ENCODE results near the gene ZNF629.
A peak's percentile ranks its signal among the peaks of the same experiment; 100 is the strongest.

The ZNF629 gene

DNA sequence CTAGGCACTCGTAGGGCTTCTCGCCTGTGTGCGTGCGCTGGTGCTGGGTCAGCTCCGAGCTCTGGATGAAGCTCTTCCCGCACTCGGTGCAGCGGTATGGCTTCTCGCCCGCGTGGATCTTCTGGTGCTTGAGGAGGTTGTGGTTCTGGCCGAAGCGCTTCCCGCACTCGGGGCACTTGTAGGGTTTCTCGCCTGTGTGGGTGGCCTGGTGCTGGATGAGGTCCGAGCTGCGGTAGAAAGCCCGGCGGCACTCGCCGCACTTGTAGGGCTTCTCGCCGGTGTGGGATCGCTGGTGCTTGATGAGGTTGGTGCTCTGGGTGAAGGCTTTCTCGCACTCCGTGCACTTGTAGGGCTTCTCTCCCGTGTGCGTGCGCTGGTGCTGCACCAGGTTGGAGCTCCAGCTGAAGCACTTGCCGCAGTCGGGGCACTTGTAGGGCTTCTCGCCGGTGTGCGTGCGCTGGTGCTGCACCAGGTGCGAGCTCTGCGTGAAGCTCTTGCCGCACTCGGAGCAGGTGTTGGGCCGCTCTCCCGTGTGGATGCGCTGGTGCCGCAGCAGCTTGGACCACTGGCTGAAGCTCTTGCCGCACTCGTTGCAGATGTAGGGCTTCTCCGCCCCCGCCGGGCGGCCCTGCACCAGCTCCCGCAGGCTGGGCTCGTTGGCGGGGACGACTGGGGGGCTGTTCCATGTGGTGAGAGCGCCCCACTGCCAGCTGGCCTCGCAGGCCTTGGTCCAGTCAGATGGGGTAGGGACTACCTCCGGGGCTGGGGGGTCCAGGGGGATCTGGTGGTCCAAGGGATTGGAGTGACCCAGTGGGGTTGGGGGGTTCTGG is 3.5 kb downstream of the ZNF629 start:
- no peak for DNase-seq (ENCODE audit: insufficient read length)
- no peak for FAIRE-seq
- TF ChIP-seq POLR2AphosphoS5 (IDR thresholded peaks at IDR 0.05; ENCODE audit: low read depth, low read length) (no peak), TAF1 (IDR thresholded peaks at IDR 0.05; ENCODE audit: borderline replicate concordance, low read depth, low read length) (no peak), POLR2A (IDR thresholded peaks at IDR 0.05; ENCODE audit: low read depth, low read length) (no peak)

GRCh38 chr16:30782486-30783279 is 4.3 kb downstream of the ZNF629 start:
- TF ChIP-seq POLR2AphosphoS5 (IDR thresholded peaks at IDR 0.05; ENCODE audit: low read depth, low read length) (no peak), TAF1 (IDR thresholded peaks at IDR 0.05; ENCODE audit: borderline replicate concordance, low read depth, low read length) (no peak), POLR2A (IDR thresholded peaks at IDR 0.05; ENCODE audit: low read depth, low read length) (no peak)
- FAIRE-seq (no peak), DNase-seq (ENCODE audit: insufficient read length) (no peak)

GRCh38 chr16:30780549-30780948 is 6.5 kb downstream of the ZNF629 start:
- TF ChIP-seq TAF1 (IDR thresholded peaks at IDR 0.05; ENCODE audit: borderline replicate concordance, low read depth, low read length), result no peak
- no peak for TF ChIP-seq POLR2AphosphoS5 (IDR thresholded peaks at IDR 0.05; ENCODE audit: low read depth, low read length)
- no peak for TF ChIP-seq POLR2A (IDR thresholded peaks at IDR 0.05; ENCODE audit: low read depth, low read length)
- DNase-seq (ENCODE audit: insufficient read length) (no peak), FAIRE-seq (no peak)

GRCh38 chr16:30780021-30780420 is 7.0 kb downstream of the ZNF629 start:
- TF ChIP-seq TAF1 (IDR thresholded peaks at IDR 0.05; ENCODE audit: borderline replicate concordance, low read depth, low read length) (no peak), POLR2AphosphoS5 (IDR thresholded peaks at IDR 0.05; ENCODE audit: low read depth, low read length) (no peak), POLR2A (IDR thresholded peaks at IDR 0.05; ENCODE audit: low read depth, low read length) (no peak)
- FAIRE-seq, result no peak

DNA sequence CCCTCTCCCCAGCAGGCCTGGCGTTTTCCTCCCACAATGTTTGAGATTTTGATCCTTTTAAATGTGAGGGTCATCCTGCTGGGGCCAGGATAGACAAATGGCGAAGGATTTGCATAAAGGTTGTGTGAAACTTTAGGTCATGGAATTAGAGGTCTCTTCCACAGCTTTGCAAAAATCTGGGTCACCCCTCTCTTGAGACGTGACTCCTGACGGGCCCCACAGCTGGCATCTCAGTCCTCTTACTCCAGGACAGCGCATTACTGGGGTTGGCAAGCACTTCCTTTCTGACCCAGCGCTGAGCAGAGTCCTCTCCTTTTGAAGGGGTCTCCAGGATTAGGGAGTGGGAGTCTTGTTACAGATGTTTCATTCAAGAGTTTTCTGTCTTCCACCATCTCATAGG is 7.4 kb downstream of the ZNF629 start:
- TF ChIP-seq POLR2AphosphoS5 (IDR thresholded peaks at IDR 0.05; ENCODE audit: low read depth, low read length) (no peak), TAF1 (IDR thresholded peaks at IDR 0.05; ENCODE audit: borderline replicate concordance, low read depth, low read length) (no peak), POLR2A (IDR thresholded peaks at IDR 0.05; ENCODE audit: low read depth, low read length) (no peak)
- FAIRE-seq (no peak), DNase-seq (ENCODE audit: insufficient read length) (no peak)

More at GRCh38 chr16:30780021-30780420, 7.0 kb downstream of the ZNF629 start:
- DNase-seq (ENCODE audit: insufficient read length), result no peak

GRCh38 chr16:30778549-30779244 is 8.3 kb downstream of the ZNF629 start:
- DNase-seq (ENCODE audit: insufficient read length), result no peak
- TF ChIP-seq TAF1 (IDR thresholded peaks at IDR 0.05; ENCODE audit: borderline replicate concordance, low read depth, low read length), result no peak
- no peak for TF ChIP-seq POLR2AphosphoS5 (IDR thresholded peaks at IDR 0.05; ENCODE audit: low read depth, low read length)
- no peak for TF ChIP-seq POLR2A (IDR thresholded peaks at IDR 0.05; ENCODE audit: low read depth, low read length)
- FAIRE-seq, result no peak

DNA sequence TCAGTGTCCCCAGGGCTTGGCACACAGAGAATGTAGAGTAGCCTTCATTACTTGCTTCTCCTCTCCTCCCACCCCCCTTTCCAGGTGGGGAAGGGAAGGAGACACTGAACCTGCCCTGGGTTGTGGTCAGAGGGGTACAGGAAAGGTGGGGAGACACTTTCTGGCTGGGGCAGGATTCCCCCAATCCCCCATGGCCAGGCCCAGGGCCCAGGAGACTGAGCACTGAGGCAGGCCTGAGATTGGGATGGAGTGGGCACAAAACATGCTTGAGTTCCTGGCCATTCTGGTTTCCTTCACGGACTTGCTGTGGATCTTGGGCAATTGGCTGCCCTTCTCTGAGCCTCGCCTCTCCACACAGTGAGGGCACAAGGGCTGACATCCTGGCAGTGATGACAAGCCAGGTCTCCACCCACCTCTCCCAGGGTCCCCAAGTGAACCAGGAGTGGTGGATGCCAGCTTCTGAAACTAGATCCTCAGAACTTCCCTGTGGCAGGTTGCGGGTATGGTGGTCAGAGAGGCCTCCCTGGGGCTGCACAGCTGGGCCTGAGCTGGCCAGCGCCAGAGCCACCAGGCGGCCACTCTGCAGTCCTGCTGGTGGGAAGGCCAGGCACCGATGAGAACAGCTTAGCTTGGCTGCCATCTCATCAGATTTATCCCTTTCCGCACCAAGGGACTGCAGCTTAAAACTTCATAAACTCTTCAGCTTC is 9.3 kb downstream of the ZNF629 start:
- no peak for FAIRE-seq
- TF ChIP-seq POLR2A (IDR thresholded peaks at IDR 0.05; ENCODE audit: low read depth, low read length), result no peak
- TF ChIP-seq TAF1 (IDR thresholded peaks at IDR 0.05; ENCODE audit: borderline replicate concordance, low read depth, low read length), result no peak
- no peak for TF ChIP-seq POLR2AphosphoS5 (IDR thresholded peaks at IDR 0.05; ENCODE audit: low read depth, low read length)
- no peak for DNase-seq (ENCODE audit: insufficient read length)

GRCh38 chr16:30775392-30776188 is 11.4 kb downstream of the ZNF629 start:
- DNase-seq (ENCODE audit: insufficient read length) (peak; percentile 91), FAIRE-seq (peak; percentile 79)
- TF ChIP-seq POLR2AphosphoS5 (IDR thresholded peaks at IDR 0.05; ENCODE audit: low read depth, low read length) (peak; percentile 47; the same call in 1 of the 2 replicates), TAF1 (IDR thresholded peaks at IDR 0.05; ENCODE audit: borderline replicate concordance, low read depth, low read length) (peak; percentile 49; the same call in 1 of the 2 replicates), POLR2A (IDR thresholded peaks at IDR 0.05; ENCODE audit: low read depth, low read length) (peak; percentile 47)

- TF ChIP-seq POLR2AphosphoS5 (IDR thresholded peaks at IDR 0.05; ENCODE audit: low read depth, low read length), result no peak
- FAIRE-seq (no peak), DNase-seq (ENCODE audit: insufficient read length) (no peak)
These were observed 11.9 kb downstream of the ZNF629 start for GRCh38 chr16:30775131-30775391.

DNA sequence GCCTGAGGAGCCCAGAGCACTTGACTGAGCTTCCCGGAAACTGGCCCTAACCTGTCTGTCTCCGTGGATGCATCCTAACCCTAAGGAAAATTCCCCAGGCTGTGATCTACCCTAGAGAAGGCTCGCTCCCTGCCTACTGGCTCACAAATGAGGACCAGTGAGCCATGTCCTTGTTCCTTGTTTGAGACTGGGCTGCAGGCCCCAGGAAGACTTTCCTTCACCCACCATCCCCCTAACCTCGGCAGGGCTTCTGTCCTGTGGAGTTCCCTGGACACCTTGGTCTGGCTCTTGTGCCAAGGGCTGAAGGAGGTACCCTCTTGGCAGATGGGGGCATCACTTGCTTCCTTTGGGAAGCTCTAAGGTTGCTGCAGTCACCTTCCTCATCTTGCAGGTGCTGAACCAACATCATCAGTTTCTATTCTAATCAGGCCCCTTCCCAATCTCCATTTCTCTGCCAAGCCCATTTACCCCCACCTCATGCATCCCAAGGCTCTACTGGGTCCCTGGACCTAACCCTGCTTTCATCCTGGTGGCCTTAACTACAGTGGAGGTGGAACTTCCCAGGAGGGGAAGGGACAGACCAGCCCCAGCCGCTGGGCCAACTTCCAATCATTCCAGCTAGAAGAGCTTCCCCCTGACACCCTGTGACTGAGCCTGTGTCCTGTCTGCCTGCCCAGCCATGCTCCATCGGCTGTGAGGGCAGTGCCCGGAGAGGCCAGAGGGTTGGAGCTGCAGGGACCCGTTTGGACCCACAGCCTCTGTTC is 12.5 kb downstream of the ZNF629 start:
- no peak for DNase-seq (ENCODE audit: insufficient read length)
- TF ChIP-seq TAF1 (IDR thresholded peaks at IDR 0.05; ENCODE audit: borderline replicate concordance, low read depth, low read length), result no peak
- no peak for TF ChIP-seq POLR2AphosphoS5 (IDR thresholded peaks at IDR 0.05; ENCODE audit: low read depth, low read length)
- TF ChIP-seq POLR2A (IDR thresholded peaks at IDR 0.05; ENCODE audit: low read depth, low read length), result no peak
- no peak for FAIRE-seq
